Spinal cord (tissue), 10 donors: ENCODE measurements around the gene IFT88. TPM values are rescaled to one million over a fixed set of nuclear protein-coding genes. Genes with fewer than 3 reads are reported as not detected.

Experiments used
- DNase-seq, 6 donors: peaks; one replicate each; pipeline versions ENCODE4 v3.0.0 to v3.0.0-alpha.2; 2013 to 2015; ENCODE audit warnings: low spot score in 6 of 6, low read depth in 4 of 6
- H3K27ac ChIP-seq: one replicate; pipeline ENCODE4 v1.5.1; 2013; ENCODE audit warnings: low read depth, low read length, control low read depth
- H3K27me3 ChIP-seq: one replicate; pipeline ENCODE4 v1.6.1; 2013; ENCODE audit warnings: low read length; ENCODE audit not compliant: control insufficient read depth, insufficient read depth
- H3K36me3 ChIP-seq: one replicate; pipeline ENCODE4 v1.6.1; 2013; ENCODE audit warnings: low read length; ENCODE audit not compliant: control insufficient read depth, insufficient read depth
- H3K4me1 ChIP-seq: one replicate; pipeline ENCODE4 v1.6.1; 2013; ENCODE audit warnings: low read length; ENCODE audit not compliant: control insufficient read depth, insufficient read depth
- H3K4me3 ChIP-seq: one replicate; pipeline ENCODE4 v1.5.1; 2013; ENCODE audit warnings: low read depth, low read length, control low read depth
- H3K9me3 ChIP-seq: one replicate; pipeline ENCODE4 v1.6.1; 2013; ENCODE audit warnings: low read length; ENCODE audit not compliant: control insufficient read depth, insufficient read depth
- WGBS: methylation state at CpG from one replicate; pipeline ENCODE4 v1.1.5; 2013; ENCODE audit warnings: missing lambda C conversion rate; ENCODE audit not compliant: insufficient coverage; 5-methylcytosine and 5-hydroxymethylcytosine counted together
- polyA plus RNA-seq, 2 donors: library from polyadenylated mRNA; unstranded; fragments of 120-200 nt; gene quantifications; one replicate each; pipeline ENCODE4 v1.2.1, GENCODE V29; 2013; ENCODE audit not compliant: insufficient read length in 2 of 2
- total RNA-seq, 2 donors: library from RNA; depleted of rRNA in 1 of 2; stranded (reverse); fragments of 120-200 nt in 1 of 2; fragments of >200 nt in 1 of 2; gene quantifications; one replicate each; pipeline versions ENCODE4 v1.2.3 to v1.2.4, GENCODE V29; 2013 to 2014
- donor health status: healthy.

IFT88 gene
- total and polyA plus RNA-seq, 4 donors, result 23.1 to 31.6 (median 27.8) TPM

DNA sequence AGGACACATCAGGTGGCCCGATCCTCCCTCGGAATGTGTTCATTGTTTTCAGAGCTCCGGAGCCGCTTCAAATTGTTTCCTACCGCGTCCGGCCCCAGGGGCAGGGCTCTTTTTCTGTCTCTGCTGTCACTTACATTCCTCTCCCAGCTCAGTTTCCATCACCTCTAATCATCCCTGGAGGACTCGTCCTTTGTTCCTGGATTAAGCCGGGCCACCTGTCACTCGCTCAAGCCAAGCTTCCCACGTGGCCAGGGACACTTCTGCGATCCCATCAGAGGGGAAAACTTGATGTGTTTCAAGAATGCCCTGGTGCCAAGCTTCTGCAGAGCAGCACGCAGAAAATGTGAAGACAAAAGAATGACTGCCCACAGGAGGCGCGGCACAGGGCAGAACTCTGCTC, 150.0 kb downstream of the IFT88 start:
- Histone ChIP-seq H3K27me3 (no peaks in the 10 kb centered on the region), H3K4me1 (peaks cover 44% of the 10 kb centered on the region), H3K27ac (no peak overlapping the region), H3K36me3 (peaks cover 40% of the 10 kb centered on the region), H3K4me3 (no peak overlapping the region), H3K9me3 (no peaks in the 10 kb centered on the region)
- peak in 1 of 6 donors; percentile 26 for DNase-seq
- 42% methylated on average over 15 of the region's 15 CpGs for whole genome bisulfite sequencing

DNA sequence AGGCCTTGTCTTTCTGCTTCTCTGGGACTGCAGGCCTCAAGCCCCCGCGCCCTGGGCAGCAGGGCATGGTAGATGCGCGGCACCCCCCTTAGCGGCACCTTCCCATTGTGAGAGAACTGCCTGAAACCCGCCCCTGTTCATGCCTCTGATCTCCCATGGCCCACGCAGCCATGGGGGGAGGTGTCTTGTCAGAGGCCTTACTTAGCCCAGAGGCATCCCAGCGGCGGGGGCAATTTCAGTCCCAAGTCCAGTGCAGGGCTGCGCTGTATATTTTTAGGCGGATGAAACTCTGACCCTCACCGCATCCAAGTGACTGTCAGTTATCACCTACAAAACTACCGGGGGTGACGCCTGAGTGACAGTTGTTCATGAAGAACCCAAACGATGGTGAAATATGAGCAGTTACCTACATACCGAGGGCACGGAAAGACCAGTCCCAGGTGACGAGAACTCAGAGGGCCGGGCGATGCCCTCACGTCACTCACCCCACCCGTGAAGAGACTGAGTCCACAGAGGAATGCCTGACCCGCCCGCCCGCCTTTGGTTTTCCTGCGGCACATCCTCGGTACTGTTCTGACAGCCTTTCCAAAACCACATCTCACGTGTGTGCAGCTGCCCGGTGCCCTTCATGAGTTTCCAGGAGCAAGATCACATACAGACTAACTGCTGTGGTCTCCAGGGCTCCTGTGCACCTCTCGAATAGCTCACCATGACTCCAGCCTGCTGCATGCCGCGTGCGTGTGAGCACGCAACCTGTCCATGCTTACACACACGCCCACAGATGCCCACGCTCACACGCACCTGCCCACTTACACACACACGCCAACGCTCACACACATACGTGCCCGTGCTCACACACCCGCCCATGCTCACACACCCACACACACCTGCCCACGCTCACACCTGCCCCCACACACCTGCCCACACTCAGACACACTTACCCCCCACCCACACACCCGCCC, 150.9 kb downstream of the IFT88 start:
- Histone ChIP-seq H3K27me3 (no peaks in the 10 kb centered on the region), H3K4me1 (peaks cover 40% of the 10 kb centered on the region), H3K36me3 (peaks cover 42% of the 10 kb centered on the region), H3K4me3 (no peak overlapping the region), H3K9me3 (no peaks in the 10 kb centered on the region), H3K27ac (no peak overlapping the region)
- no peak for DNase-seq
- WGBS, result 94% methylated on average over 44 of the region's 44 CpGs

- Histone ChIP-seq H3K4me3 (no peak overlapping the region), H3K36me3 (peaks cover 45% of the 10 kb centered on the region), H3K27me3 (no peaks in the 10 kb centered on the region), H3K27ac (no peak overlapping the region), H3K4me1 (peaks cover 35% of the 10 kb centered on the region), H3K9me3 (no peaks in the 10 kb centered on the region)
- 96% methylated on average over 12 of the region's 12 CpGs for WGBS
- no peak for DNase-seq
Measured at GRCh38 chr13:20718958-20719566, 152.1 kb downstream of the IFT88 start.

GRCh38 chr13:20719783-20720182, 152.8 kb downstream of the IFT88 start:
- no peak overlapping the region for H3K27ac ChIP-seq
- H3K4me3 ChIP-seq, result no peak overlapping the region
- no peaks in the 10 kb centered on the region for H3K27me3 ChIP-seq
- no peaks in the 10 kb centered on the region for H3K9me3 ChIP-seq
- peaks cover 28% of the 10 kb centered on the region for H3K4me1 ChIP-seq
- 85% methylated on average over 12 of the region's 13 CpGs for WGBS
- no peak for DNase-seq
- peaks cover 48% of the 10 kb centered on the region for H3K36me3 ChIP-seq

GRCh38 chr13:20720499-20720898, 153.5 kb downstream of the IFT88 start:
- peaks cover 27% of the 10 kb centered on the region for H3K4me1 ChIP-seq
- WGBS, result 89% methylated on average over 6 of the region's 11 CpGs
- no peak overlapping the region for H3K27ac ChIP-seq
- no peaks in the 10 kb centered on the region for H3K9me3 ChIP-seq
- no peak for DNase-seq
- no peak overlapping the region for H3K4me3 ChIP-seq
- no peaks in the 10 kb centered on the region for H3K27me3 ChIP-seq
- peaks cover 48% of the 10 kb centered on the region for H3K36me3 ChIP-seq

GRCh38 chr13:20721058-20721453, 154.1 kb downstream of the IFT88 start:
- WGBS, result 71% methylated on average over 16 of the region's 16 CpGs
- H3K27me3 ChIP-seq, result no peaks in the 10 kb centered on the region
- H3K36me3 ChIP-seq, result peaks cover 48% of the 10 kb centered on the region
- peak overlapping the region; percentile 17 for H3K4me3 ChIP-seq
- H3K9me3 ChIP-seq, result no peaks in the 10 kb centered on the region
- no peak for DNase-seq
- peaks cover 27% of the 10 kb centered on the region for H3K4me1 ChIP-seq
- no peak overlapping the region for H3K27ac ChIP-seq

- H3K27me3 ChIP-seq, result no peaks in the 10 kb centered on the region
- WGBS, result 13% methylated on average over 76 of the region's 81 CpGs
- H3K36me3 ChIP-seq, result peaks cover 48% of the 10 kb centered on the region
- H3K4me1 ChIP-seq, result peaks cover 24% of the 10 kb centered on the region
- H3K4me3 ChIP-seq, result peak overlapping the region; percentile 17
- no peak overlapping the region for H3K27ac ChIP-seq
- no peaks in the 10 kb centered on the region for H3K9me3 ChIP-seq
- DNase-seq, result peak in 2 of 6 donors; percentile 77 to 82
Measured at GRCh38 chr13:20721454-20722357, 154.7 kb downstream of the IFT88 start.

GRCh38 chr13:20727856-20728255, 160.9 kb downstream of the IFT88 start:
- Histone ChIP-seq H3K36me3 (peaks cover 26% of the 10 kb centered on the region), H3K4me3 (no peak overlapping the region), H3K4me1 (no peaks in the 10 kb centered on the region), H3K27me3 (no peaks in the 10 kb centered on the region), H3K9me3 (no peaks in the 10 kb centered on the region), H3K27ac (no peak overlapping the region)
- no peak for DNase-seq
- no CpG with 5 or more reads among the region's 6 CpGs for whole genome bisulfite sequencing

DNA sequence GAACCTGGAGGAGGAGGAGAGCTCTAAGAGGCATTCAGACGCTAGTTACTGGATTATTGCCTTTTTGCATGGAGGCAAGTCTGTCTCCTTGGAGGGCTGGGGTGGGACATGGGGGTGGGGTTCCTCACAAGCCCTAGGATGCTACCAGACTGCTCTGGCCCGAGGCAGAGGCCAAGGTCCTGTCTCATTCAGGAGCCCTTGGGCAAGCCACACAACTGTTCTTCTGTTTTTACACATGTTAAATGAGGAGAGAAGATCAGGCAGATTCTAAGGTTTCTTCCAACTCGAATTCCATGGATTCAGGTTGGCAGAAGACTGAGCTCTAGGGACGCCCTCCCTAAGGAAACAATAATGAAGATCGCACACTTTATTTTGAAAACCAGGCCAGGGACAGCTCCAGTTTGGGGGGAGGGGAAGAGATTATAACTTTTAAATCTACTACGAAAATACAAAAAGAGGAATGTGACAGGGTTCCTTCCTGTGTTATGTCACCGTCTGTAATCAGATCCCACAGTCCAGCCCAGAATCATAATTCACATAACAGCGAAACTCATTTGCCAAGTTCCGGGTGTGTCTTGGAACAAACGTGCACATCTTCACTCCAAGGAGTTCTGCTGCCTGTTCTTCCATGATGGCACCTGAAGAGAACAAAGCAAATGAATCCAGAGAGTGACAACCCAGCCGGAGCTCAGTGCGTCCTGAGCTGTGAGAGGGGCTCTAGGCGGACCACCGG, 161.8 kb downstream of the IFT88 start:
- 84% methylated on average over 10 of the region's 14 CpGs for WGBS
- Histone ChIP-seq H3K4me1 (no peaks in the 10 kb centered on the region), H3K27me3 (no peaks in the 10 kb centered on the region), H3K27ac (no peak overlapping the region), H3K9me3 (no peaks in the 10 kb centered on the region), H3K4me3 (no peak overlapping the region), H3K36me3 (peaks cover 24% of the 10 kb centered on the region)
- no peak for DNase-seq
